ENCODE data around the gene UTY.

Gene UTY

GRCh38 chrY:13339939-13340338 is 139.9 kb downstream of the UTY start:
- H3K4me3 ChIP-seq, result no peak overlapping the region
- no peak overlapping the region for H3K27ac ChIP-seq
- no peak for TF ChIP-seq CTCF (IDR thresholded peaks at IDR 0.05)
- DNase-seq (ENCODE audit: low spot score), result no peak

- no peak overlapping the region for H3K27ac ChIP-seq
- DNase-seq (ENCODE audit: low spot score), result no peak
- TF ChIP-seq CTCF (IDR thresholded peaks at IDR 0.05), result no peak
Observed at GRCh38 chrY:13339381-13339780, 140.5 kb downstream of the UTY start.

GRCh38 chrY:13338711-13339110 is 141.1 kb downstream of the UTY start:
- no peak for TF ChIP-seq CTCF (IDR thresholded peaks at IDR 0.05)
- no peak overlapping the region for H3K27ac ChIP-seq
- DNase-seq (ENCODE audit: low spot score), result no peak
- H3K4me3 ChIP-seq, result no peak overlapping the region

More at GRCh38 chrY:13339381-13339780, 140.5 kb downstream of the UTY start:
- no peak overlapping the region for H3K4me3 ChIP-seq

- no peak for TF ChIP-seq CTCF (IDR thresholded peaks at IDR 0.05)
- Histone ChIP-seq H3K4me3 (no peak overlapping the region), H3K27ac (no peak overlapping the region)
- no peak for DNase-seq (ENCODE audit: low spot score)
Observed at GRCh38 chrY:13337934-13338333, 141.9 kb downstream of the UTY start.

- H3K4me3 ChIP-seq, result no peak overlapping the region
- H3K27ac ChIP-seq, result no peak overlapping the region
- TF ChIP-seq CTCF (IDR thresholded peaks at IDR 0.05), result no peak
- DNase-seq (ENCODE audit: low spot score), result no peak
Observed at GRCh38 chrY:13333791-13334190, 146.0 kb downstream of the UTY start.

- no peak for TF ChIP-seq CTCF (IDR thresholded peaks at IDR 0.05)
- no peak for DNase-seq (ENCODE audit: low spot score)
- H3K4me3 ChIP-seq, result no peak overlapping the region
- no peak overlapping the region for H3K27ac ChIP-seq
Observed at GRCh38 chrY:13330651-13331050, 149.2 kb downstream of the UTY start.

- H3K27ac ChIP-seq, result no peak overlapping the region
Observed at GRCh38 chrY:13312966-13313365, 166.9 kb downstream of the UTY start.

More at GRCh38 chrY:13312966-13313365, 166.9 kb downstream of the UTY start:
- no peak overlapping the region for H3K4me3 ChIP-seq
- DNase-seq (ENCODE audit: low spot score), result no peak
- TF ChIP-seq CTCF (IDR thresholded peaks at IDR 0.05), result no peak

Measured in coronary artery (tissue), 2 donors.